ENCODE results near the gene UCK2. TPM values are rescaled to one million over a fixed set of nuclear protein-coding genes. Genes with fewer than 3 reads are reported as not detected.

The UCK2 gene
- total RNA-seq, 1 donor from 2014 or later = 9.6 TPM

GRCh38 chr1:165842671-165843129 is 15.3 kb downstream of the UCK2 start:
- peaks cover 22% of the 10 kb centered on the region for H3K4me1 ChIP-seq
- no peak for TF ChIP-seq CTCF (IDR thresholded peaks at IDR 0.05; ENCODE audit: borderline replicate concordance)
- DNase-seq = no peak
- intact Hi-C loops (cut with micrococcal nuclease) = no loop called here
- no peaks in the 10 kb centered on the region for H3K27me3 ChIP-seq (ENCODE audit: low read depth)
- no peak overlapping the region for H3K27ac ChIP-seq (replicated peaks)
- no peaks in the 10 kb centered on the region for H3K36me3 ChIP-seq
- H3K9me3 ChIP-seq (replicated peaks) = no peaks in the 10 kb centered on the region
- H3K4me3 ChIP-seq = no peak overlapping the region

GRCh38 chr1:165843304-165843703 is 15.9 kb downstream of the UCK2 start:
- H3K27ac ChIP-seq (replicated peaks) = no peak overlapping the region
- H3K36me3 ChIP-seq = no peaks in the 10 kb centered on the region
- H3K4me1 ChIP-seq = peaks cover 18% of the 10 kb centered on the region
- H3K27me3 ChIP-seq (ENCODE audit: low read depth) = no peaks in the 10 kb centered on the region
- intact Hi-C loops (cut with micrococcal nuclease) = no loop called here
- DNase-seq = no peak
- no peak for TF ChIP-seq CTCF (IDR thresholded peaks at IDR 0.05; ENCODE audit: borderline replicate concordance)
- H3K4me3 ChIP-seq = no peak overlapping the region
- no peaks in the 10 kb centered on the region for H3K9me3 ChIP-seq (replicated peaks)

- Histone ChIP-seq H3K4me3 (no peak overlapping the region), H3K9me3 (replicated peaks) (no peaks in the 10 kb centered on the region), H3K27ac (replicated peaks) (no peak overlapping the region), H3K27me3 (ENCODE audit: low read depth) (no peaks in the 10 kb centered on the region), H3K36me3 (no peaks in the 10 kb centered on the region), H3K4me1 (peaks cover 19% of the 10 kb centered on the region)
- intact Hi-C loops (cut with micrococcal nuclease) = no loop called here
- DNase-seq = no peak
- TF ChIP-seq CTCF (IDR thresholded peaks at IDR 0.05; ENCODE audit: borderline replicate concordance) = no peak
Measured at GRCh38 chr1:165844114-165844798, 16.8 kb downstream of the UCK2 start.

GRCh38 chr1:165844933-165845332 is 17.5 kb downstream of the UCK2 start:
- H3K4me3 ChIP-seq = no peak overlapping the region
- H3K27ac ChIP-seq (replicated peaks) = no peak overlapping the region
- no peaks in the 10 kb centered on the region for H3K36me3 ChIP-seq
- TF ChIP-seq CTCF (IDR thresholded peaks at IDR 0.05; ENCODE audit: borderline replicate concordance) = no peak
- DNase-seq = no peak
- no peaks in the 10 kb centered on the region for H3K9me3 ChIP-seq (replicated peaks)
- H3K4me1 ChIP-seq = peaks cover 22% of the 10 kb centered on the region
- intact Hi-C loops (cut with micrococcal nuclease) = no loop called here
- H3K27me3 ChIP-seq (ENCODE audit: low read depth) = no peaks in the 10 kb centered on the region

- no peak overlapping the region for H3K27ac ChIP-seq (replicated peaks)
- intact Hi-C loops (cut with micrococcal nuclease) = no loop called here
- no peaks in the 10 kb centered on the region for H3K36me3 ChIP-seq
- no peak for DNase-seq
- peaks cover 22% of the 10 kb centered on the region for H3K4me1 ChIP-seq
- H3K27me3 ChIP-seq (ENCODE audit: low read depth) = no peaks in the 10 kb centered on the region
- H3K9me3 ChIP-seq (replicated peaks) = no peaks in the 10 kb centered on the region
- no peak for TF ChIP-seq CTCF (IDR thresholded peaks at IDR 0.05; ENCODE audit: borderline replicate concordance)
- H3K4me3 ChIP-seq = no peak overlapping the region
Measured at GRCh38 chr1:165845569-165845968, 18.2 kb downstream of the UCK2 start.
